ENCODE data around the gene DPYSL4.
A peak's percentile ranks its signal among the peaks of the same experiment; 100 is the strongest.

Gene DPYSL4

DNA sequence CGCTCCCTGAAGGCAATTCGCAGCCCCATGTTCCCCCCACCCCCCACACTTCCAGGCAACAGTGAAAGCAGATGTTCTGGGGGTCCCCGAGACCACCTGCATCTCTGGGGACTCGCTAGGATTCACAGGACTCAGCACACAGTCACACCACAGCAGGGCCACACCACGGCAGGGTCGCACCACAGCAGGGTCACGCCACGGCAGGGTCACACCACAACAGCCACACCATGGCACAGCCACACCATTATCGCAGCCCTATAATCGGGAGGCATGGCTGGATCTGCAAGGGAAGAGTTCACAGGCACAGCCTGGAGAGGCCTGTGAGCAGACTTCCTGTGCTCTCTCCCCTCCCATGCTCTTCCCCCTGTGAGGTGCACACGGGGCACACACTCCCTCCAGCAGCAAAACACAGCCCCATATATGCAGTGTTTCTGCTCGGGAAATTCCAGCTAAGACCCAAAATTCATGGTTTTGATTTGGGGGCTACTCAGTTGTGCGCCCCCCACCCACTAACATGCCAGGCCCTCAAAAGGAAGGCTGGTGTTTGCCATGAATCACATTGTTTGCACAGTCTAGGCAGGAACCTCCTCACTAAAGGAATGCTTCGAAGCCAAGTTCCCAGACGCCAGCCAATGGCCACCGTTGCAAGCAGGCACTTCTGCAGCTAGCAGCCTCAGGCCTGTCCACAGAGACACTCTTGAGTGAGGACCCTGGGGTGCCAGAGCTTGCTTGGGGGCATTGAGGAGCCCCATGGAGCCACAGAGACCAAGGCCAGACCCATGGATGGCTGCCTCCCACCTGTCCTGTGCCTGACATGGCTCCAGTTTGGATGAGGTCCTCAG lies 7.0 kb upstream of the DPYSL4 start:
- no peak for DNase-seq

- no peak for DNase-seq
These were observed 6.0 kb upstream of the DPYSL4 start for GRCh38 chr10:132180736-132181135.

GRCh38 chr10:132181691-132182425 lies 4.9 kb upstream of the DPYSL4 start:
- no peak for DNase-seq

- DNase-seq: no peak
These were observed 4.2 kb upstream of the DPYSL4 start for GRCh38 chr10:132182591-132182990.

DNA sequence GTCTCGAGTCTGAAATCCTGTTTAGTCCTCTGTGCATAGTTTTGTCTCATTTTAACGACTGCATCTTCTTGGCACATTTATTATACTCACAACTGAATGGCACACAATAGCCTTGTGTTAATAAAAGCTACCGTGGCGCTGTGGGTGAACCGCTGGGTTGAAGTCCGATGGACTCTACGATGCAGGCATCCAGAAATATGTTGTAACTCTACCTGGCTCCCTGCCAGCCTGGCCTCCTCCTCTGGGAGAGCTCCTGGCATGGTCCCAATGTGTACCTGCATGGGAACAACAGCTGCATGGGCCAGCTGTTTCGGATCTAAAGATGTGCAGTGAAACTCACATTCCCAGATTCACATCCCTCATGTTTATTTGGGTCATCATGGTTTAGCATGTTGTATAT lies 3.7 kb upstream of the DPYSL4 start:
- no peak for DNase-seq

DNA sequence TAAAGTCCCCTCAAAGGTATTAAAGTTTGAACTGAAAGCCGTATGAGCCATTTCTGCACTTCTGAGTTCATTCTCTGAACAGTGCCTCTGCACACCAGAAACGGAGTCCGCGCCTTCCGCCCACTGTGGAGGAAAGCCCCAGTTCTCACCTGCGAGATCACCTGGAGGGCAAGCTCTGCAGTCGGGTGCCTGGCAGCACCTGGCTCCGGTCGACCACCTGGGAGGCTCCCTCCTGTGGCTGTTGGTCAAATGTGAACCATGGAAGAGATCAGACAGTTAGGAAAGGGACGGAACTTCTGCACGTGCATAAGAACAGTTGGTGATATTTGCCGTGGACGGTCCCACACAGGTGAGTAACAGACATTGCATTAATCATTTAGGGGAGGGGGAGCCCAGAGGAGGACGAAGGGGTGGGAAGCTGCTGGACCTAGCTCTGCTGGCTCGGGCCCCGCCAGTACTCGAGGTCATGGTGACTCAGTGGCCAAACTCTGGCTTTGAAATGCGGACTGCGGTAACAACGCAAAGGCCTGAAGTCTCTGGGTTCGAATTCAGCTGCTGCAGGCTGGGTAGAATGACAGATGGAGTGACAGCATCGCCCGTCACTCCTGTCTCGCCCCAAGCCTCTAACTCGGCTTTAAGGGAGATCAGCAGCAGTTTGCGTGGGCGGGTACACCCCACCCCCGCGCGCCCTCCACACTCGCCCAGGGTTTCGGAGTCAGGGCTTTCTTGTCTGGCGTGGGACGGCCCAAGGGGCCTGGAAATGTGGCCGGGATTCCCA lies 1.7 kb upstream of the DPYSL4 start:
- no peak for DNase-seq

DNA sequence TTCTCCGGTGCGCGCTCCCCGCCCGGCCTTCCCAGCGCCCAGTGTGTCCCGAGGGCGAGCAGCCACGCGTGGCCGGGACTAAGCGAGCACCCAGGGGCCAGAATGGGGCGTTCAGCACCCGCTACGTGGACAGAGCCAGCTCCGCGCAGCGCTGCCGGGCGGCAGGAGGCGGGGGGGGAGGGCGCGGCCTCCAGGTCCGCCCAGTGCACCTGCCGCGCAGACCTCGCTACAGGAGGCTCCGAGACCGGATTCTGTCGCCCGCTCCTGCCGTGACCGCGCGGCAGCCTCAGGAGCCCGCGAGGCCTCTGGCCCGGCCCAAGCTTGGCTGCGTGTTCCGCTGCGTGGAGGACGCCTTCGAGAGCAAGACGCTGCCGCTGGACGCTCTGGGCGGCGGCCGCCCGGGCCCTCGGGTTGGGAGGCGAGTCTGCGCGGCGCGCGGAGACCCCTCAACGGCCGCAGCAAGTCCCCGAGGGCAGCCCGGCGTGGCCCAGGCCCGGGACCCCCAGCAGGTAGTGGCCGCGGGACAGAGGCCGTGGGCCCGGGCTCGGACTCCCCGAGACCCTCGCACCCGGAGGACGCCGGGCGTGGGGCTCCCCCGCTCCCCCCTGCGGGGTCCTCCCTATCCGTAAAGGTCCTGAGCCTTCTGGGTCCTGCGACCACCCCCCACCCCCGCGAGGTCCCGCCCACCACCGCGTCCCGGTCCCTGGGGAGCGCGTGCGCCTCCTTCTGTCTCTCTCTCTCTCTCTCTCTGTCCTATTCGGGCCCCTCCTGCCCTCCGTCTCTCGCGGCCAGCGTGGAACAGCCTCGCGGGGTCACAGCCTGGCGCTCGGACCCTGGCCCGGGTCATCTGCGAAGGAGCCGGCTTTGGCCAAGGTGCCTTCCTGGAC lies 904 bp upstream of the DPYSL4 start:
- peak; percentile 60 for DNase-seq

DNA sequence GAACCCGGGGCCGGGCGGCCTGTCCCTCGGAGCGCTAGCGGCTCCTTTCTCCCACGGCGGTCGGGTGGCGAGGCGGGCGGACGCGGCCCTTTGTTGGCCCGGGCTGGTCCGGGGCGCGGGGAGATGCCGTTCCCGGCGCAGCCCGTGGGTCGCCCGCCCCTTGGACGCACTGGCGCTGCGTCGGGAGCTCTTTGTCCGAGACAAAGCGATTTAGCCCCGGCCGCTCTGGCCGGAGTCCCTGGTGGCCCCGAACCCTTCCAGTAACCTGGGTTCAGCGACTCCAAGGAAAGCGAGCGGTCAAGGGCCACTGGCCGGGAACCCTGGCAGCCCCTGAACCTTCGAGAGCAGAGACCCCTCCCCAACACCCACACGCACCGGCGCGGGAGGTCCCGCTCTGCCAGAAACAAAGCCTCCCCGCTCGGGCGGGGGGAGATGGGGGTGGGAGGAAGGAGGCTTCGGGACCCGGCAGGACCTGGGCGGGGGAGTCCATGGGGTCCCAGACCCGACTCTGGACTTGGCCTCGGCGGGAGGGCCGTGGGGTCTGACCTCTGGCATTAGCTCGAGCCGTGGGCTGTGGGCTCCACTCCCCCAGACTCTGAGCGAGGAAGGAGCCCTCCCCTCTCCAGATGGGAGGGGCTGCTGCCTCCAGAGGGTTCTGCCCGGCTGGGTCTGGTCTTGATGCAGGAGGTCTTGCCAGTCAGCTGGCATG lies 836 bp downstream of the DPYSL4 start:
- no peak for DNase-seq

GRCh38 chr10:132188331-132188730 lies 1.6 kb downstream of the DPYSL4 start:
- no peak for DNase-seq

GRCh38 chr10:132189016-132189415 lies 2.3 kb downstream of the DPYSL4 start:
- DNase-seq: no peak

GRCh38 chr10:132189810-132190422 lies 3.2 kb downstream of the DPYSL4 start:
- no peak for DNase-seq

DNA sequence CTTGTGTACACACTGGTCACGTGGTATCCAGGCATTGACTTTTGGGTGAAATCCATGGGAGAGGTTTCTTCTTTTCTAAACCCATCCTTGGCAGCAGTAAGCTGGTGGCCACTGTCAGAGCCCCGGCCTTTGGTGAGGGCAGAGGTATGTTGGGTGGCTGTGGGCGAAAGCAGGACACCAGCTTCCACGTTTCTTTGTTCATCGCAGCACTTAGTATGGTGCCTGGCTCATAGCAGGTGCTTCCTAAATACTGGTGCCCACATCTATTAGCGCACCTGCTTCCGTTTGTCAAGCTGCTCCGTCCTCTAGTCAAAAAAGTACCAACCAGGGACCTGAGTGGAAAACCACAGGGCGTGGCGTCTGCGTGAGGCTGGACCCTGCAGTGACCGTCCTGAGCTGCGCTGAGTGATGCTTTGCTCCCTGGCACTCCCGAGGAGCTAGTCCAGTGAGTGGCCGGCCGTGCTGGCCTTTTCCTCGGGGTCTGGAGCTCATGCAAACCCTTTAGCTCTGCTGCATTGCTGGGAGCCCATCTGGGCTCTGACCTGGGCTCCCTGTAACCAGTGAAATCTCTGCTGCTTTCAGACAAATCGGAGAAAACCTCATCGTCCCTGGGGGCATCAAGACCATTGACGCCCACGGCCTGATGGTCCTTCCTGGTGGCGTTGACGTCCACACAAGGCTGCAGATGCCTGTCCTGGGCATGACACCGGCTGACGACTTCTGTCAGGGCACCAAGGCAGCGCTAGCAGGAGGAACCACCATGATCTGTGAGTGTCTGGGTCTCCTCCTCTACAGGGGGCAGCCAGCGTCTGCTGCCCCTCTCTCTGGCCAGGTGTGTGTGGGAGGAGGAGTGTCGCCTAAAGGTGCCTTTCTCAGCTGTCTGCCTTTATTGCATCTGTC lies 5.6 kb downstream of the DPYSL4 start:
- DNase-seq: no peak

GRCh38 chr10:132192991-132193665 lies 6.4 kb downstream of the DPYSL4 start:
- no peak for DNase-seq

- DNase-seq: no peak
These were observed 7.3 kb downstream of the DPYSL4 start for GRCh38 chr10:132193907-132194552.

DNA sequence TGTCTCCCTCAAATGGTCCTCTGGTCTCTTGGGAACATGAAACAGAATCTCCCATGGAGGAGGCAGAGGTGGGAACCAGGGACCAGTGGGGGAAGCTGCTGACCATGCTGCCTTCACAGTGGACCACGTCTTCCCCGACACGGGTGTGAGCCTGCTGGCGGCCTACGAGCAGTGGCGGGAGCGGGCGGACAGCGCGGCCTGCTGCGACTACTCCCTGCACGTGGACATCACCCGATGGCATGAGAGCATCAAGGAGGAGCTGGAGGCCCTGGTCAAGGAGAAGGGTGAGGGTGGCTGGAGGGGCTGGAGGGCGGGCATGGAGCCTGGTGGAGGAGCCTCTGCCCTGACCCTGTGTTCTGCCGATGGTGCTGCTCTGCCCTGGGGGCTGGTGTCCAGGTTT lies 8.0 kb downstream of the DPYSL4 start:
- no peak for DNase-seq

- DNase-seq: no peak
These were observed 8.8 kb downstream of the DPYSL4 start for GRCh38 chr10:132195366-132196075.

DNA sequence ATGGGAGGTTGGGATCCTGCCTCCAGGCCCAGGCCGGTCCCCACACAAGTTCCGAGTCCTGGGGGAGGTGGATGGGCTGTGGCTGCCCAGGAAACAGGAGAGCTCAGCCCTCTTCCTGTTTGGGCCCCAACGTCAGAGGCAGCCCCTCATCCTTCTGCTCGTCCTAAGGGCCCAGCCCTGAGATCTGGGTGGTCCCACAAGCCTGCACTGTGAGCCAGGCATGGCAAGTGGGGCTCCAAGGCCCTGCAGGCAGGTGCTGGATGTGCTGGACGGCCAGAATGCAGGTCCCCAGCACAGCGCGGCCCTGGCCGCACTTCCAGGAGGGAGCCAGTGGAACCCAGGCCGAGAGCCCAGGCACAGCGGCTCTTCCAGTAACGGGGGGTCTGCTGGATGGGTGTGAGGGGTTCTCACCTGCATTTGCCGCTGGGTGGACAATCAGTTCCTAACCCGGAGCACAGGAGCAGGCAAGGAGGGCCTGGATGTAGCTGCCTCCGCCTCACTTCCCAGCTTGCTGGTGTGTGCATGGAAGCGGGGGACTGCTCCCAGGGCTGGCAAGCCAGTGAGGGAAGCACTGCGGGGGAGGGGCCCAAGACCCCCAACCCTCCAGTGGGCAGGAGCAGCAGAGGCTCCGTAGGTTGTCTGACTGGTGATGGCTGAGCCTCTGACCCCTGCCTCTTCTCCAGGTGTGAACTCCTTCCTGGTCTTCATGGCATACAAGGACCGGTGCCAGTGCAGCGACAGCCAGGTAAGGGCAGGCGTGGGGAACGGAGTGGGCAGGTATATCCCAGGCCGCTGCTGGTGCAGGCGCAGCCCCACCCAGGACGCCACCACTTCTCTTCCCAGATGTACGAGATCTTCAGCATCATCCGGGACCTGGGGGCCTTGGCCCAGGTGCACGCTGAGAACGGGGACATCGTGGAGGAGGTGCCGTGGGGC lies 9.7 kb downstream of the DPYSL4 start:
- no peak for DNase-seq
